GM21529 (cell line): ENCODE data around the gene PRDX5.
A peak's percentile ranks its signal among the peaks of the same experiment; 100 is the strongest.

ENCODE experiments used
- ATAC-seq: cut with Tn5 transposase; IDR thresholded peaks from one replicate; pipeline ENCODE4 v1.9.1; 2021; ENCODE audit not compliant: unreplicated experiment

Gene PRDX5

GRCh38 chr11:64343767-64344559, 26.0 kb downstream of the PRDX5 start:
- no peak for ATAC-seq

- no peak for ATAC-seq
These were observed 26.9 kb downstream of the PRDX5 start for GRCh38 chr11:64344787-64345186.

DNA sequence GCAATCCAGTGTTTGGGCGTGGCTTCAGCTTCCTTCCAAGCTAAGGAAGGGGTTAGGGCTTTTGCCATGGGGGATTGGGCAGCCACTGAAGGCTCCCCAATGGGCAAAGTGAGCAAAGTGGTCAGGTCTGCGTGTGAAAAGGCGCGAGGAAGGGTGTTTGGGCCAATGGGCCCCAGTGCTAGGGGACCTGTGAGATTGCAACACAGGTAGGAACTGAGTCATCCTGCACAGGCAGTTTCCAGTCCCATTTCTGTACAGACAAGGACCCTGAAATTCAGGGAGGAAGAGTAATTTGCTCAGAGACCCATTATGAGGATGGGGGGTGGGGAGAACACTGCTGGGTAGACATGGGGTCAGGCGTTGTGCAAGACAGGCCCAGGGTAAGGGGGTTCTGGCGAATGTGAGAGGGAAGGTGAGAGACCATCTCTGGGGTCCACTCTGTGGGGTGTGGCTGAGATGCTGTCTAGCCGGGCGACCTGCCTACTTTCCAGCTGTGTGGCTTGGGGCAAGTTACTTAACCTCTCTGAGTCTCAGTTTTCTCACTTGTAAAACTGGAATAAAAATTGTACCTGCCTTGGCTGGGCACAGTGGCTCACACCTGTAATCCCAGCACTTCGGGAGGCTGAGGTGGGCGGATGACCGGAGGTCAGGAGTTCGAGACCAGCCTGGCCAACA, 29.4 kb downstream of the PRDX5 start:
- ATAC-seq: no peak

- no peak for ATAC-seq
These were observed 30.6 kb downstream of the PRDX5 start for GRCh38 chr11:64348383-64349024.

- no peak for ATAC-seq
These were observed 31.1 kb downstream of the PRDX5 start for GRCh38 chr11:64349025-64349387.

DNA sequence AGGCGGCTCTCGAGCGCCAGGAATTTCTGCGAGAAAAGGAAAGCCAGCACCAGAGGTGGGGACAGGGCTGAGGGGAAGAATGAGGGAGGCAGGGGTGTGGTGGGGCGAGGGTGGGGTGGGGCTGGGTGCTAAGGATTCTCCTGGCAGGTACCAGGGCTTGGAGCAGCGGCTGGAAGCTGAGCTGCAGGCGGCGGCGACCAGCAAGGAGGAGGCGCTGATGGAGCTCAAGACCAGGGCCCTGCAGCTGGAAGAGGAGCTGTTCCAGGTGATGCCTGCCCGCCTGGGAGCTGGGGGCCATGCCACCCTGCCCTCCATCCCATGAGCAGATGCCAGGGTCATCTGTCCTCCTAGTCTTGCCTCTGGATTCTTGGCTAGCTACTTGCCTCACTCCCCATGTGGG, 31.5 kb downstream of the PRDX5 start:
- ATAC-seq: no peak

GRCh38 chr11:64351136-64351631, 33.3 kb downstream of the PRDX5 start:
- ATAC-seq: no peak

DNA sequence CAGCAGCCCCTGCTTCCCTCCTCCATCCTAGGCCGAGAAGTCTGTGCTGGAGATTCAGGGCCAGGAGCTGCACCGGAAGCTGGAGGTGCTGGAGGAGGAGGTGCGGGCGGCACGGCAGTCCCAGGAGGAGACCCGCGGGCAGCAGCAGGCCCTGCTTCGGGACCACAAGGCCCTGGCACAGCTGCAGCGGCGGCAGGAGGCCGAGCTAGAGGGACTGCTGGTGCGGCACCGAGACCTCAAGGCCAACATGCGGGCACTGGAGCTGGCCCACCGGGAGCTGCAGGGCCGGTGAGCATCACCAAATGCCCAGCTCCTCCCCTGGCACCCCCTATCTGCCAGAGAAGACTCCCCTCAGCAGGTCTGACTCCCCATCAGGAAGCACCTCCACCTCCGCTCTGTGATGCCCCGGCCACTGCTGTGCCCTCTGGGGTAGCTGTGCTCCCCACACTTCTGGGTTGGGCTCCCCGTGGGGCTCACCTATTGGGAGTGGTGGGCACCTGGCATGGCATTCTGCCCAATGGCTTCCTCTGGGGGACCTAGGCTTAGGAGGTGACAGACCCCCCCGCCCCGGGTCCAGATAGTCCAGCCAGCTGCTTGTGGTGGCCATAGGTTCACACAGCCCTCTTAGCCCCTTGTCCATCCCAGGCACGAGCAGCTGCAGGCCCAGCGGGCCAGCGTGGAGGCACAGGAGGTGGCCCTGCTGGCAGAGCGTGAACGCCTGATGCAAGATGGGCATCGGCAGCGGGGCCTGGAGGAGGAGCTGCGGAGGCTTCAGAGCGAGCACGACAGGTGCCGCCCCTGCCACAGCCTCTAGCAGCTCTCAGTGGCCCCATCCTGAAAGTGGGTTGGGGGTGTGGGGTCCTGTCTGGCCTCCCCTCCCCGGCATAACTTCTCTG, 34.4 kb downstream of the PRDX5 start:
- ATAC-seq: no peak

DNA sequence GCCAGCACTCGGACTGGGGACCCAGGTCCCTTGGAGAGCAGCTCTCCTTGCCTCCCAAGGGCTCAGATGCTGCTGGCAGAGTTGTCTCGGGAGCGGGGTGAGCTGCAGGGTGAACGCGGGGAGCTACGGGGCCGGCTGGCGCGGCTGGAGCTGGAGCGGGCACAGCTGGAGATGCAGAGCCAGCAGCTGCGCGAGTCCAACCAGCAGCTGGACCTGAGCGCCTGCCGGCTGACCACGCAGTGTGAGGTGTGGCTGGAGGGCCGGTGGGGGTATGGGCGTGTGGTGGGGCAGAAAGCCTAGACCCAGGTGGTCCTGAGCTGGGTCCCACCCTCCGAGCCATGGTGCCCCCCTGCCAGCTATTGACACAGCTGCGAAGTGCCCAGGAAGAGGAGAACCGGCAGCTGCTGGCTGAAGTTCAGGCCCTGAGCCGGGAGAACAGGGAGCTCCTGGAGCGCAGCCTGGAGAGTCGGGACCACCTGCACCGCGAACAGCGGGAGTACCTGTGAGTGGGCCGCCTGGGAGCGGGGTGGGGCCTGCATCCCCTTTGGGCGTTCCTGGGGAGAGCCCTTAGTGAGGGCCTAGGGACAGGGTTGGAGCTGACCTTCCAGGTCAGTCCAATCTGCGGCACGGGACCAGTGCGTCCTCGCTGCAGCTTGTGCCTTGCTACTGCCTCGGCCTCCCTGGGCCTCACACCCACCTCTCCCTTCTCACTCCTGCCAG, 35.2 kb downstream of the PRDX5 start:
- ATAC-seq: no peak

DNA sequence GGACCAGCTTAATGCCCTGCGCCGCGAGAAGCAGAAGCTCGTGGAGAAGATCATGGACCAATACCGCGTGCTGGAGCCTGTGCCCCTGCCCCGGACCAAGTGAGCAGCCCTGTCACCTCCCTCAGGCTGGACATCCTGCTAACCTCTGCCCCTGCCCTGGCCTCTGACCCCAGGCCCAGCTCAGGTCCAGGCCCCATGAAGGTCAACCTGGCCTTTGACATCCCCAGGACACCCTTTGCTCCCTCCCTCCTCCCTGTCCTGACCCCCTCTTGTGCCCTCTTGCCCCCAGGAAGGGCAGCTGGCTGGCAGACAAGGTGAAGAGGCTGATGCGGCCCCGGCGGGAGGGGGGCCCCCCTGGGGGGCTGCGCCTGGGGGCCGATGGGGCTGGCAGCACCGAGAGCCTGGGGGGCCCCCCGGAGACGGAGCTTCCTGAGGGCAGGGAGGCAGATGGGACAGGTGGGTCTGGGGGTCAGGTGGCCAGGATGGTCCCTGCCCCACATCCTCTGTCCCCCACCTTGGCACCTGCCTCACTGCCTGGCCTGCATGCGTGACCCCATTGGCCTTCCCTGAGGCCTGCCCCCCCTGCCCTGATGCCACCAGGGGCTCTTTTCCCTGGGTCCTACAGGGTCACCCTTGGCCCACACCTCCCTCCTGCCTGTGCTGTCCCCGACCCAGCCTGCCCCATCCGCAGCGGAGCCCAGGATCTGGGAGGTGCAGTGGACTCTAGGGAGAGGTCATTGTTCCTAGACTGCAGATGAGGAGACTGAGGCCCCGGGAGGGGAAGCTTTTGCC, 36.0 kb downstream of the PRDX5 start:
- ATAC-seq: no peak

DNA sequence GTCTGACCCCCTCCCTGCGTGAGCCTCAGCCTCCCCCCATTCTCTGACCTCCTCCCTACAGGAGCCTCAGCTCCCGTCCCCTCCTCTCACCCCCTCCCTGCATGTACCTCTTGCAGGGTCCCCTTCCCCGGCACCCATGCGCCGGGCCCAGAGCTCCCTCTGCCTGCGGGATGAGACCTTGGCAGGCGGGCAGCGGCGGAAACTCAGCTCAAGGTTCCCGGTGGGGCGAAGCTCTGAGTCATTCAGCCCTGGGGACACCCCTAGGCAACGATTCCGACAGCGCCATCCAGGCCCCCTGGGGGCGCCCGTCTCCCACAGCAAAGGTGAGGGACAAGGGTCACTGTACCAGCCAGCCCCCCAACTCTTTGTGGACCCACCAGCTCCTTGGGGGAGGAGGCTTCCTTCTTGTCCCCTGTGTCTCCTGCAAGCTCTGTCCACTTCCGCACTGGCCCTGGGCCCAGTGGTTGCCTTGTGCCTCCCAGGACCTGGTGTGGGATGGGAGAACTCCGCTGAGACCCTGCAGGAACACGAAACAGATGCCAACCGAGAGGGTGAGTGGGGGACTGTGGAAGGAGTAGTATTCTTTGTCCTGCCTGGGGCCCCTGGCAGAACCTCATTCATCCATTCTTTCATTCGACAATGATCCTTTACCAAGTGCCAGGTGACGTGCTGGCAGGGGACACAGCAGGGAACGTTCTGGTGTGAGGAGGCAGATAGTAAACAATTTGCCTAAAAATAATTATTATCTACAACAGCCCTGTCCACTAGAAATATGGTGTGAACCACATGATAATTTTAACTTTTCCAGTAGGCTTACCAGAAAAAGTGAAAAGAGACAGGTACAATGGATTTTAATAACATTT, 37.4 kb downstream of the PRDX5 start:
- ATAC-seq: no peak

DNA sequence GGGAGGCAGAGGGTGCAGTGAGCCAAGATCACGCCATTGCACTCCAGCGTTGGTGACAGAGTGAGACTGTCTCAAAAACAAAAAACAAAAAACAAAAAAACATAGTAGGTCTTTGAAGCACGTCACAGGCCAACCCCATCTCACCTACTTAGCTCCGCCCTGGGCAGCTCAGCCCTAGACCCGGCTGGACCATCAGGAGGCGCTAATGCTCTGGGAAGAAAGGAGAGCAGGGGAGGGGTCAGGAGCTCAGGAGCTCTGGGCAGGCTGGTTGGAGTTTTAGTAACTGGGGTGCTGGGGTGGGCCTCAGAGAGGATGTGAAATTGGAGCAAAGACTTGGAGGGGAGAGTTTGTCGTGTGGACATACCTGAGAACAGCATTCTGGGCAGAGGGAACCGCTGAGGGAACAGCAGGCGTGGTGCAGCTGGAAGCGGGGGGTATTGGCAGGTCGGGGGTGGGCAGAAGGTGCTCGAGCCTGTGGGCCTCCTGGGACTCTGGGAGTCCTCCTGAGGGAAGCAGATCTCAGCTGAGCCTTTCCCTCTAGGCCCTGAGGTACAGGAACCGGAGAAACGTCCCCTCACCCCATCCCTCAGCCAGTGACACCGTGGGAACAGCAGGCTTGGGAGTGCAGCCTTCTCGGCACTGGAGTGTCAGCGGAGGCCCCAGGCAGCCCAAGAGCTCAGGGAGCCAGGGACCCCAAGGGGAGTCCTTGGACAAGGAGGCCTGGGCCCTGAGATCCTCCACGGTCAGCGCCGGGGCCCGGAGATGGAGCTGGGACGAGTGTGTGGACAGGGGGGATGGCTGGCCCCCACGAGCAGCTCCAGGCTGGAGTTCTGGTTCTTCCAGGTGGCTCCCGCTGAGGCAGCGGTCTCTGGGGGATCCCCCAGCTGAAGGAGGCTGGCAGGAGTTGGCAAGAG, 38.8 kb downstream of the PRDX5 start:
- ATAC-seq: no peak

DNA sequence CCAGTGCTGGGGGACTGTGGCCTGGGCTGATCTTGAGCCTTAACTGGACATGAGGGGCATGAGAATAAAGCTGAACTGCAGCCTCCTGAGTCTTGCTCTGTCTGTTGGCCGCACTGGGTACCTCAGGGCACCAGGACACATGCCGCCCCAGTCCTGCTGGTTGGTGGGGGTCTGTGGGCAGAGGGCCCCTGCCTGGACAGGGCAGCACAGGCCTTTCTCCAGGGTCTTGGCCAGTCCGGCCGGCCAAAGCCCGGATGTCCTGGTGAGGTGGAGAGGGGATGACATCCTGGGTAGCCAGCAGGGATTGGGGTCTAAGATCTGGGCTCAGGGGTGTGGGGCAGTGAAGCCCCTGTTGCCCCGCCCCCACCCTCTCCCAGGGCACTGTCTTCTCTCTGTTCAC, 39.5 kb downstream of the PRDX5 start:
- no peak for ATAC-seq

- no peak for ATAC-seq
These were observed 40.1 kb downstream of the PRDX5 start for GRCh38 chr11:64357904-64358535.

DNA sequence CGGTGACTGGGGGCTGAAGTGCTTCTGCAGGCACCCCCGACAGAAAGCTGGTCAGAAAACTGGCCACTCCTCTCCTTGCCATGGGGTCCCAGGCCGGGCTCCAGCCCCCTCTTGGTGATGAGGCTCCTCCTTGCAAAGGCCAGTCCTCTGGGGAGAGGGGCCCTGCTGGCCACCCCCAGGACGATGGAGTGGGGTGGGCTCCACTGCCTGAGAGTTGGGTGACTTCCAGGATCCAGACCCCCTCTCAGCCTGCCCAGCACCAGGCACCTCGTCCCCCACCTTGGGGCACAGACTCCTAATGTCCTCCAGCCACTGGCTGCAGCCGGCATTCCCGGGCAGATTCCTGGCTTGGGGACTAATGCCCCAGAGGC, 40.6 kb downstream of the PRDX5 start:
- no peak for ATAC-seq

DNA sequence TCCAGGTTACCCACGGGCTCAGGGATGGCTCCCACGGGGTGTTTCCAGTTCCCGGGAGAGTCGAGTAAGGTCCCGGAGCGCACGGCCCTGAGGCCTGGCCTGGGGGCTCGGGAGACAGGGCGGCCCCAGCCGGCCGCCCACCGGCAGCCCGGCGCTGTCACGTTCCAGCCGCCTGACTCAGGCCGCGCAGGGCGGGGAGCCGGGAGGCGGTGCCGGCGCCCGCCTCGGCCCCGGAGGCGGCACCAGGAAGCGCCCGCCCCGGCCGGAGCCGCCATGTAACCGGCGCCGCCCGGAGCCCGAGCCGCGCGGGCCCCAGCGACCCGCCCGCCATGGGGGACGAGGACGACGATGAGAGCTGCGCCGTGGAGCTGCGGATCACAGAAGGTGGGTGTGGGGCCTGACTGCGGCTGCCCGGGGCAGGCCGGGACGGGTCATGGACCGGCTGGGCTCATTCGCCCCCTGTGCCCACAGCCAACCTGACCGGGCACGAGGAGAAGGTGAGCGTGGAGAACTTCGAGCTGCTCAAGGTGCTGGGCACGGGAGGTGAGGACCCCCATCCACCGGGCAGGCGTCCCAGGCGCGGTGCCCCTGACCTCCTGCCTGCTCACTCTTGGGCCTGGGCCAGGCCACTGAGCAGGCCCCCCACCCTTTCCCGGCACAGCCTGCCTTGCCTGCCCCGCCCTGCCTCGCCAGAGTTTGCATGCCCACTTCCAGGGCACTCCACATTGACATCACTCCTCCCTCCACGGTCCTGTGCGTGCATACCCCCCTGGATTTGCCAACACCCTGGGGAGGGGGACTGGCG, 41.2 kb downstream of the PRDX5 start, which contains the start of gene RPS6KA4:
Gene RPS6KA4 (plus strand): TSS at position 256 of the 805 bp plus-strand sequence. CDS start 74 bp downstream, at position 330.
- ATAC-seq: peak; percentile 60
